Natural killer cell (primary cell): Measurements from ENCODE around the gene SSNA1. TPM values are rescaled to one million over a fixed set of nuclear protein-coding genes. Genes with fewer than 3 reads are reported as not detected.

ENCODE experiments used
- ATAC-seq, 3 donors: fragments of 150-1000 bp in 2 of 3; fragments of 200-7000 bp in 1 of 3; cut with Tn5 transposase; 1 replicate in 1 of 3; 2 replicates in 2 of 3; pipeline ENCODE4 v1.10.0; 2021; ENCODE audit warnings: mild to moderate bottlenecking in 2 of 3, moderate library complexity in 2 of 3
- DNase-seq, 2 donors: peaks; one replicate each; pipeline versions ENCODE4 v3.0.0 to v3.0.0-alpha.2; 2013 to 2021; ENCODE audit warnings: mixed read lengths in 1 of 2
- H3K27ac ChIP-seq: one replicate; pipeline ENCODE4 v1.5.1; 2013; ENCODE audit warnings: mild to moderate bottlenecking, low read length
- H3K27me3 ChIP-seq: one replicate; pipeline ENCODE4 v1.6.1; 2013; ENCODE audit warnings: low read length; ENCODE audit not compliant: control insufficient read depth, insufficient read depth
- H3K36me3 ChIP-seq: one replicate; pipeline ENCODE4 v1.6.1; 2013; ENCODE audit warnings: low read length; ENCODE audit not compliant: control insufficient read depth, insufficient read depth
- H3K4me1 ChIP-seq: one replicate; pipeline ENCODE4 v1.6.1; 2013; ENCODE audit warnings: low read length; ENCODE audit not compliant: control insufficient read depth, insufficient read depth
- H3K4me3 ChIP-seq: one replicate; pipeline ENCODE4 v1.5.1; 2013; ENCODE audit warnings: low read length
- H3K9me3 ChIP-seq: one replicate; pipeline ENCODE4 v1.6.1; 2013; ENCODE audit warnings: low read length; ENCODE audit not compliant: control insufficient read depth, insufficient read depth
- H3K27ac Mint-ChIP-seq, 2 donors: one replicate each; pipeline ENCODE4 v1.8.0; 2022; ENCODE audit warnings: mild to moderate bottlenecking in 2 of 2, mixed read lengths in 2 of 2, moderate library complexity in 1 of 2
- H3K27me3 Mint-ChIP-seq, 2 donors: one replicate each; pipeline ENCODE4 v1.8.0; 2022; ENCODE audit warnings: low read depth in 2 of 2, mixed read lengths in 2 of 2
- H3K36me3 Mint-ChIP-seq: one replicate; pipeline ENCODE4 v1.8.0; 2022; ENCODE audit warnings: mixed read lengths
- H3K4me1 Mint-ChIP-seq, 2 donors: one replicate each; pipeline ENCODE4 v1.8.0; 2022; ENCODE audit warnings: mixed read lengths in 2 of 2
- H3K4me3 Mint-ChIP-seq: one replicate; pipeline ENCODE4 v1.8.0; 2022; ENCODE audit warnings: mild to moderate bottlenecking, moderate library complexity, mixed read lengths
- H3K9me3 Mint-ChIP-seq, 2 donors: one replicate each; pipeline ENCODE4 v1.8.0; 2022; ENCODE audit warnings: mixed read lengths in 2 of 2
- WGBS: methylation state at CpG from one replicate; pipeline ENCODE4 v1.1.7; 2013; ENCODE audit warnings: missing lambda C conversion rate; ENCODE audit not compliant: insufficient coverage; 5-methylcytosine and 5-hydroxymethylcytosine counted together
- intact Hi-C: fragments of 100-400 bp; cut with micrococcal nuclease; formaldehyde crosslinking; loops from one replicate; pipeline ENCODE4 v1.14.2; 2022
- total RNA-seq, 4 donors: library from RNA; stranded (reverse); fragments of 120-200 nt in 1 of 4; gene quantifications; one replicate each; pipeline versions ENCODE4 v1.2.3 to v1.2.4, GENCODE V29; 2013 to 2022
- TF ChIP-seq, protein P1 (sequence below): fragments of 200-600 bp; IDR thresholded peaks from one replicate; pipeline ENCODE4 v1.8.0; 2022; ENCODE audit warnings: antibody characterized with exemption

SSNA1 gene
- total RNA-seq, 3 donors from 2014 or later (not counting 1 experiment from before 2014, with no cell fraction given) = 45.1 to 53.5 (median 52.2) TPM

DNA sequence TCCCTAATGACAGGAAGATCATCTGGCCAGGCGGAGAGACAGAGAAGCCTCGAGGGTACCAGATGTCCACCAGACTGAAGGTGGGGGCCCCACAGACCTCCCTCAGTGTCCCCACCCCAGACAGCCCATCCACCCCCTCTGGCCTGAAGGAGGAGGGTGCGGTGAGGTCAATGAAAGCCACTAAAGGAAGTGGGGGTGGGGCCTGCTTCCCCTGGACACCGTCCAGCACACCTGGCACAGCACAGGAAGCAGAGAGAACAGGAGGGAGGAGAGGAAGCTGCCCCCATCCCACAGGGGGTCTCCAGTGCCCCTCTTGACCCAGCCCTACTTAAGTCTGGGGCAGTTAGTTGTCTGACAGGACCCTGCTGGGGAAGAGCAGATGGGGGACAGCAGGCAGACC is 29.9 kb upstream of the SSNA1 start:
- H3K27me3 Mint-ChIP-seq = peaks cover 24 to 27% of the 10 kb centered on the region in 2 donors
- TF ChIP-seq, protein P1, sequence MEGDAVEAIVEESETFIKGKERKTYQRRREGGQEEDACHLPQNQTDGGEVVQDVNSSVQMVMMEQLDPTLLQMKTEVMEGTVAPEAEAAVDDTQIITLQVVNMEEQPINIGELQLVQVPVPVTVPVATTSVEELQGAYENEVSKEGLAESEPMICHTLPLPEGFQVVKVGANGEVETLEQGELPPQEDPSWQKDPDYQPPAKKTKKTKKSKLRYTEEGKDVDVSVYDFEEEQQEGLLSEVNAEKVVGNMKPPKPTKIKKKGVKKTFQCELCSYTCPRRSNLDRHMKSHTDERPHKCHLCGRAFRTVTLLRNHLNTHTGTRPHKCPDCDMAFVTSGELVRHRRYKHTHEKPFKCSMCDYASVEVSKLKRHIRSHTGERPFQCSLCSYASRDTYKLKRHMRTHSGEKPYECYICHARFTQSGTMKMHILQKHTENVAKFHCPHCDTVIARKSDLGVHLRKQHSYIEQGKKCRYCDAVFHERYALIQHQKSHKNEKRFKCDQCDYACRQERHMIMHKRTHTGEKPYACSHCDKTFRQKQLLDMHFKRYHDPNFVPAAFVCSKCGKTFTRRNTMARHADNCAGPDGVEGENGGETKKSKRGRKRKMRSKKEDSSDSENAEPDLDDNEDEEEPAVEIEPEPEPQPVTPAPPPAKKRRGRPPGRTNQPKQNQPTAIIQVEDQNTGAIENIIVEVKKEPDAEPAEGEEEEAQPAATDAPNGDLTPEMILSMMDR = no peak
- peaks cover 42% of the 10 kb centered on the region for H3K27me3 ChIP-seq

DNA sequence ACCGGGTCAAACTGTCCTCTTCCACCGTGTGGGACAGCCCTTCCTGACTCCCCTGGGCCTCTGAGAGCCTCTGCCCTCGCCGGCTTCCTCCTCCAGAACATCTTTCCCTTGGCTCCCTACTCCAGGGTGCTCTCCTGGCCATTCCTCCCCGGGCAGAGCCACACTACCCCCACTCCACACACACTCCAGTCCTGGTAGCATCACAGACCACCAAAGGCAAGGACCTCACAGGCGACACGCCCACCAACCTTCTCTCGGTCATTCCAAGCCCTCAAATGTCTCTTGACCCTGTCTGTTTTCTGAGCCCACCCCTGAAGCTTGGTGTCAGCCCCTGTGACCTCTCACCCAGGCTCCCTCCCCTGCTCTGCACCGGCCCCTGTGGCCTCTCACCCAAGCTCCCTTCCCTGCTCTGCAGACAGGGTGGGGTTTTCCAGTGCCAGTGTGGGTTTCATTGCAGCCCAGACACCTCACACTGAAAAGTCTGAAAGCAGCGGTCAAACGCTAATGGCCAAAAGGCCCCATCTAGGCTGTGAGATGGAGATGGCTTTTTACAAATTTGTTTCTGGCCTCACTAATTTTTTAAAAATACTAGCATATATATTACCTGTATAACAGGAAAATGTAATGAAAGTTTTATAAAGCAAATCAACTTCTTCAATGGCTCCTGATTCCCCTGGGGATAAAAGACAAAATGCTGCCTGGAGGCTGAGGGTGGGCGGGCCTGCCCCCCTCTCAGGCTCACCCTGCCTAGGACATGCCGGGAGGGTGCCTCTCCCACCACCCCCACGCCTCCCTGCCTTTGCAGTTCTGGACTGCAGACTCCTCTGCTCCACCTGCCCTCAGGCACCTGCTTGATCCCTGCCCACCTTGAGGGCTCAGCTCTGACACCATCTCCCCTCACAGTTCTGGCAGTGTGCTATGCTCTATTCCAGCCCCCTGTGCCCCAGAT is 29.1 kb upstream of the SSNA1 start:
- H3K4me1 ChIP-seq = peaks cover 44% of the 10 kb centered on the region
- TF ChIP-seq, protein P1 = no peak
- WGBS = 40% methylated on average over 14 of the region's 14 CpGs
- H3K36me3 Mint-ChIP-seq = no peaks in the 10 kb centered on the region
- no peak for DNase-seq
- no peaks in the 10 kb centered on the region for H3K36me3 ChIP-seq
- H3K9me3 Mint-ChIP-seq = no peaks in the 10 kb centered on the region
- no peak overlapping the region for H3K27ac Mint-ChIP-seq
- peaks cover 25 to 32% of the 10 kb centered on the region in 2 donors for H3K27me3 Mint-ChIP-seq
- intact Hi-C loops = no loop called here
- H3K4me3 Mint-ChIP-seq = no peak overlapping the region
- H3K4me3 ChIP-seq = no peak overlapping the region
- no peaks in the 10 kb centered on the region for H3K9me3 ChIP-seq
- no peak for ATAC-seq
- peaks cover 0 to 5% of the 10 kb centered on the region in 2 donors for H3K4me1 Mint-ChIP-seq
- no peak overlapping the region for H3K27ac ChIP-seq
- peaks cover 46% of the 10 kb centered on the region for H3K27me3 ChIP-seq

More for the DNA sequence above, 29.9 kb upstream of the SSNA1 start:
- DNase-seq (no peak), ATAC-seq (no peak)
- no peak overlapping the region for H3K27ac Mint-ChIP-seq
- no peaks in the 10 kb centered on the region for H3K9me3 ChIP-seq
- no peak overlapping the region for H3K4me3 ChIP-seq
- H3K4me3 Mint-ChIP-seq = no peak overlapping the region
- peaks cover 0 to 5% of the 10 kb centered on the region in 2 donors for H3K4me1 Mint-ChIP-seq
- intact Hi-C loops = no loop called here
- no peaks in the 10 kb centered on the region for H3K36me3 ChIP-seq
- 32% methylated on average over 3 of the region's 4 CpGs for WGBS
- peaks cover 44% of the 10 kb centered on the region for H3K4me1 ChIP-seq
- no peaks in the 10 kb centered on the region for H3K36me3 Mint-ChIP-seq
- no peaks in the 10 kb centered on the region for H3K9me3 Mint-ChIP-seq
- no peak overlapping the region for H3K27ac ChIP-seq

DNA sequence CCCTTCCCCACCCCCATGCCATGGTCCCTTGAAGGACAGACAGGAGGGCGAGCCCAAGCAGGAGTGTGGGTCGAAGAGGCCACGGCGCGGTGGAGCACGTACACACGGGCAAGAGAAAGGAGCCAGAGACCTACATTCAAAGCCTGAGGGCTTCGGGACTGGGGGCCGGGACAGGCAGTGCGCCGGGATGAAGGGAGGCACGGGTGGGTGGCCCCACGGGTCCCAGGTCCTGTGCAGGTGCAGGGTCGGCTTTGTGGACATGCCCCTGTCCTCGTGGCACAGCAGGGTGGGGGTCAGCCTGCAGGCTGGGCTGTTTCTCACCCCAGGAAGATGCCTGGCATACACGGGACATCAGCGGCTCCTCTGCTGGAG is 28.4 kb upstream of the SSNA1 start:
- no peak for DNase-seq
- intact Hi-C loops = no loop called here
- Mint-ChIP-seq H3K4me1 (peaks cover 0 to 5% of the 10 kb centered on the region in 2 donors), H3K27ac (no peak overlapping the region), H3K4me3 (no peak overlapping the region), H3K9me3 (no peaks in the 10 kb centered on the region), H3K36me3 (no peaks in the 10 kb centered on the region), H3K27me3 (peaks cover 31 to 37% of the 10 kb centered on the region in 2 donors)
- Histone ChIP-seq H3K4me3 (no peak overlapping the region), H3K9me3 (no peaks in the 10 kb centered on the region), H3K27me3 (peaks cover 50% of the 10 kb centered on the region), H3K27ac (no peak overlapping the region), H3K36me3 (no peaks in the 10 kb centered on the region), H3K4me1 (peaks cover 44% of the 10 kb centered on the region)
- 69% methylated on average over 17 of the region's 17 CpGs for whole genome bisulfite sequencing
- TF ChIP-seq, protein P1 = no peak
- no peak for ATAC-seq
